ENCODE measurements around the gene COL18A1.
A peak's percentile ranks its signal among the peaks of the same experiment; 100 is the strongest.
"Not testable (repeated sequence)": the region's sequence is repeated elsewhere in the genome, so short reads cannot be mapped to it uniquely, and the experiment has no call there.

Gene COL18A1

DNA sequence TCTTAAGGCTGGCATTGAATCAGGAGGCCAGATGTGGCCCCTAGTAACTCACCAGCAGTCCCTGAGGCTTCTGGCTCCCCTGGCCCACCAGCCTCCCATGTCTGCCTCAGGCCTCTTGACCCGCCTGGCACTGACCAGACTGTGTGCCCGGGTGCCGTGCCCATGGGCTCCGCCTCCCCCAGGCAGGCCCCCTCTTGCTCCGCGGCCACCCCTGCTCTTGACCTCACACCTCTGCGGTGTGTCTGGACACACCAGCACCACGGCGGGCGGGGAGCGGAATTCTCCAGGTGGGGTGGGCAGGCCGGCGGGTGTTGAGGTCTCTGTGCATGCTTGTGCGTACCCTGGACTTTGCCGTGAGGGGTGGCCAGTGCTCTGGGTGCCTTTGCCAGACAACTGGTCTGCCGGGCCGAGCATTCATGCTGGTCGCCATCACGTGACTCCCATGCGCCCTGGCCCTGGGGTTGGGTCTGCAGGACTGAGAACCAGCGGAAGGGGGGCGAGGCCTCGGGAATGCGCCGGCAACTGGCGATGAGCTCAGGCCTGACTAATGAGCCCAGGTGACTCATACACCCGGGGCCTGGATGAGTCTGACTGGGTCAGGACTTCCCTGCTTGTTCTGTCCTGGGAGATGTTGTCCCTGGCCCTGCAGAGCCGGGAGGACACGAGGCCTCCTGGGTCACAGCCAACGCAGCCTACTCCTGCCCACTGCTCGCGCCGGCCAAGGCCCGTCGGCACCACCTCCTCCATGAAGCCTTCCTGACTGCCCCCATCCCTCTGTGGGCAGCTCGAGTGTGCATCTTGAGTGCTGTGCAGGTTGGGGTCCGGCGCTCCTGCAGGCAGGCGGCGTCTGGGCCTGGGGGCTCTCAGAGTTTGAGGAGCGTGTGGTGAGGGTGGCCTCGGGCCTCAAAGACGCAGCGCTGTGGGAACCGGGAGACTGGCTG lies 22.6 kb downstream of the COL18A1 start:
- peak; percentile 53 for DNase-seq (ENCODE audit: low spot score)

DNA sequence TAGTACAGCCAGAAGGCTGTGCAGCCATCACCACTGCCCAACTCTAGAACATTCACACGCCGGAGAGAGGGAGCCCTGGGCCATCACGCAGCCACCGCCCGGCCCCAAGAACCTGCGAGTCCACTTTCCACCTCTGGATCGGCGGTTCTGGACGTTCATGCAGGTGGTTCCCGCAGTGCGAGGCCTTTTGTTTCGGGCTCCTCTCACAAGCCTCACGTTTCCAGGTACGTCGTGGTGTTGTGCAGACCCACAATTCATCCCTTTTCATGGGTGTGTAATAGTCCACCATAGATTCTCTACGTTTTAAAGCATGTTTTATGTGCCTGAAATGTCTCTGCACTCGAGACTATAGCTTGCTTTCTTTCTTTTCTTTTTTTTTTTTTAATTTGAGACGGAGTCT lies 23.6 kb downstream of the COL18A1 start:
- no peak for DNase-seq (ENCODE audit: low spot score)

DNA sequence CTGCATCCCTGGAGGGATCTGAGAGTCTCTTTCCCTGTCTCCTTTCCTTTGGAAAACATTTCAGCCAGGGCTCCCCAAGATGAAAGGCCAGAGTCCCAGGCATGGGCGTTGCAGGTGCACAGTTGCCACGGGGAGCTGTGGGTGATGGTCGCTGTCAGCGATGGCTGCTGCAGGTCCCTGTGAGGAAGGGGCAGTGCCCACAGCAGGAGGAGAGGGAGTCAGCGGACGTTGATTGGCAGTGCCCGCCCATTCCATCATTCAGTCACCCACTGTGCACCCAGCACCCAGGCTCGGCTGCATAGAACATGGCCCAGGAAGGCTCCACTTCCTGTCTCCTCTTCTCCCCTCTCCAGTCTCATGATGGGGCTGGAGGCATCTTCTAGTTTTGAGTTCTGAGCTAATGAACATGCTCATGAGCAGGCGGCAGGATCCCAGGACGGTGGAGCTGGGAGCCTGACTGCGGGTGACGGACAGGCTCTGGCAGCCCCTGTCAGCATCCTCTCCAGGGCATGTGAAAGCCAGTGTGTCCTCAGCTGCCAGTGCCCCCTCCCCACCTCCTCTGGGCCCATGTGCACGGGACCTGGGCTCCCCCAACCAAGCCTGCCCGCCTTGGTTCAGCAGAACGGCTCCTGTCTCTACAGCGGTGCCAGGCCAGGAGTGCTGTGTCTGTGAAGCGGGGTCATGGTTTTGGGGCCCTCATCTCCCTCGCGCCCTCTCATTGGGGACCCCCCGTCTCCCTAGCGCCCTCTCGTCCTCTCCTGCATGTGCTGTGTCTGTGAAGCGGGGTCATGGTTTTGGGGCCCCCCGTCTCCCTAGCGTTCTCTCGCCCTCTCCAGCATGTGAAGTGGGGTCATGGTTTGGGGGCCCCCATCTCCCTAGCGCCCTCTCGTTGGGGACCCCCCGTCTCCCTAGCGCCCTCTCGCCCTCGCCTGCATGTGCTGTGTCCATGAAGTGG lies 24.5 kb downstream of the COL18A1 start:
- DNase-seq (ENCODE audit: low spot score) = no peak

DNA sequence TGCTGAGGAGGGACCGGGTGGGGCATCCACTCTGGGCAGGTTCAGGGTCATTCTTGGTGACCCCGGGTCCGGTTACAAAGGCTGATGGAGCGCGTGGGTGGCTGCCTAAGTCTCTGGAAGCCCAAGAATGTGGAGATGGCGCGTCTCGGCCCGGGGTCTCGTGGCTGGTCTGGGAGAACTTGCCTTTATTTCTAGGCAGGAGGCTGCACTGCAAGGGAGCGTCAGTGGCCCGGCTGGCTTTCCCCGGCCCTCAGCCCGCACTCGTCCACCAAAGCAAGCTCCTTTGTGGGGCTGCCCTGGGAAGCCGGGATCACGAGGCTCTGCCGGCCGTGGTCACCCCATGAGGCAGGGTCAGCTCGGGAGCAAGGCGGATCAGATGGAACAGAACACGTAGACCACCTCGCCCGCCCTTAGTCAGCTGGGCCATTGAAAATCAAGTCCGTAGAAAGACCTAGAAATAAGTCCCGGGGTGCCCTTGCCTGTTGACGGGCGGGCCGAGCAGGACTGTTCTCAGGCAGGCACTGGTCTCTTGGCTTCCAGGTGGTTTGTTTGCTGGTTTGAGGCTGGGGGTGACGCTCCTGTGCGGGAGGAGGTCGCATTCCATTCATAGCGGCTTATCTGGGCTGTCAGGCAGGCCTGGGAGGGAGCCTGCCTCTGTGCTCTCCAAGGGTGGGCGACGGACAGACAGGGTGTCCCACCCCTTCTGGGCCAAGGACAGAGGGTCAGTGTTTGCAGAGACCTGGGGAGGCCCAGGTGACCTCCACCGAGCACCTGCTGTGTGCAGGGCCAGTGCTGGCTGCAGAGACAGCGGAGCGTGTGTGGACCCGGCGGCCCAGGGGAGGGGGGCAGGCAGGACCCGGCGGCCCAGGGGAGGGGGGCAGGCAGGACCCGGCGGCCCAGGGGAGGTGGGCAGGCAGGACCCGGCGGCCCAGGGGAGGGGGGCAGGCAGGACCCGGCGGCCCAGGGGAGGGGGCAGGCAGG lies 25.8 kb downstream of the COL18A1 start:
- DNase-seq (ENCODE audit: low spot score) = peak; percentile 58

DNA sequence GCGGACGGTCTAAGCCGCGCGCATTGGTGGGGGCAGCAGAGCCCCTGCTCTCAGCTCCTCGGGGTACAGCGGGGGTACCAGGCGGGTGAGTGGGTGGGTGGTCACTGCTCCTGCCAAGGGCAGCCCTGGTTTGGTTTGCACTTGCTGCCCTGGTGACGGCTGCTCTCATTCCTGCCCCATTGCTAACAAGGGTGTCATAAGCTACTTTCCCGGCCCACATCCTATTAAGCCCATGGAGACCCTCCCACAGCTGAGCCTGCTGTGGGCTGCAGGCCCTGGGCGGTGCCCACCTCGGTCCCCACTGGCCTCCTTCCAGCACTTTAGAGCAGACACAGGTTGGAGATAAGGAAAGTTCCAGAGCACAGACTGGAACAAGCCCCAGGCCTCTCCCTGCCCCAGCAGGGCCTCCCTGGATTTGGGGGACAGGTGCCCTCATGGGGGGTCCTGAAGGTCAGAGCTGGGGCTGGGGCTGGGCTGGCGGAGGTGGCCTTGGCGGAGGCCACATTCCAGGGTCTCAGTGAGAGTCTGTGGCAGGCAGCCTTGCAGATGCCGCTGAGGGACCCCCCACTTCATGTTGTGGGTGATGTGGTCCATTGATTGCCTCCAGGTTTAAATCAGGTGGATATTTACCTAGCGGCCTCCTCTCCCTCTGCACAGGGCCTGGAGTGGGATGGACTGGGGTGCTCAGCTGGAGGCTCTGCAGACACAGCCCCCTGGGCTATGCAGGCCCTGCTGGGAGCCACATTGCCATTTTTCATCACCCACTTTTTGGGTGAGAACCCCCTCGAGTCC lies 27.0 kb downstream of the COL18A1 start:
- no peak for DNase-seq (ENCODE audit: low spot score)

DNA sequence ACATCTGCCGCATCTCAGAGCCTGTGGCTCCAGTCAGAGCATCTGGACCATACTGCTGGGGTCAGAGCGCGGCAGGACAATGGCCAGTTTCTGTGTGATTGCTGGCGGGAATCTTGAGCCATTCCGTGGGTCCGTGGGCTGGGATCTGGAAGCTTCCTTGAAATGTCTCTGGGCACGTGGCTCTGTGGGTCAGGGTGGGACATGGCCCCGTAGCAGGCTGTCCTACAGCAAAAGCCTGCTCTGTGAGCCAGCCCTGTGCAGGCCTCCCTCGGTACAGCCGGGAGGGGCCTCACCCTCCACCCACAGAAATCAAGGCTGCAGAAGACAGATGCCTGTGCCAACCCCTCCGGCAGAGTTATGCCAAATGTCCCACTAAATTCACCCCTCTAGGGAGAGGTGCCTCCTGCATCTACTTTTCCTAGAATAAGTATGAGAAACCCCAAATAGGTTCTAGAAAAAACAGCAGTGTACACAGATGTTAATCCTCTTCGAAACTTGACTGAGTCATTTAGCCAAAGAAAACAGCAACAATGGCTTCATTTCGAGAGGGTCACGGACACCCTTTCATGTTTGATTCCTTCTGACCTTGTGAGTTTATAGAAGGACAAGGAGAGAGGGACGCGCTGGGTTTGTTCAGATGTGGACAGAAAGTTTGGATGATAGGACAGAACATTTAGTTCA lies 27.8 kb downstream of the COL18A1 start:
- no peak for DNase-seq (ENCODE audit: low spot score)

DNA sequence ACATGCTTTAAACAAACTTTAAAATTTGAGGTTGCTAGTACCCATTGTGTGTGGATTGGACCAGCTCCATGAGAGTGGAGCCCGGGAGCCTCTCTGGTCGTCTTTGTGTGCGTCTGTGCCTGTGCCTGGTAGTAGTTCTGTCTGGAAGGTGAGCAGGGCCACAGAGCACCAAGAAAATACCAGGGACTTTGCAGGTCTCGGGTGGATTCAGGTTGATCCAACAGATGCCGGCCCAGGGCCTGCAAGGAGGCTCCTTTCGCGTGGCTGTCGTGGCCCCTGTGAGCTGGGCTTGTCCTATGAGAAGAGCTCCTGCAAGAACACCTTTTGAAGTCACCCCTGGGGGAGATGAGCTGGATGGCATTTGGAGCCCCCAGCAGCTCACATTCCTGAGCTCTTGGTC lies 28.3 kb downstream of the COL18A1 start:
- no peak for DNase-seq (ENCODE audit: low spot score)

DNA sequence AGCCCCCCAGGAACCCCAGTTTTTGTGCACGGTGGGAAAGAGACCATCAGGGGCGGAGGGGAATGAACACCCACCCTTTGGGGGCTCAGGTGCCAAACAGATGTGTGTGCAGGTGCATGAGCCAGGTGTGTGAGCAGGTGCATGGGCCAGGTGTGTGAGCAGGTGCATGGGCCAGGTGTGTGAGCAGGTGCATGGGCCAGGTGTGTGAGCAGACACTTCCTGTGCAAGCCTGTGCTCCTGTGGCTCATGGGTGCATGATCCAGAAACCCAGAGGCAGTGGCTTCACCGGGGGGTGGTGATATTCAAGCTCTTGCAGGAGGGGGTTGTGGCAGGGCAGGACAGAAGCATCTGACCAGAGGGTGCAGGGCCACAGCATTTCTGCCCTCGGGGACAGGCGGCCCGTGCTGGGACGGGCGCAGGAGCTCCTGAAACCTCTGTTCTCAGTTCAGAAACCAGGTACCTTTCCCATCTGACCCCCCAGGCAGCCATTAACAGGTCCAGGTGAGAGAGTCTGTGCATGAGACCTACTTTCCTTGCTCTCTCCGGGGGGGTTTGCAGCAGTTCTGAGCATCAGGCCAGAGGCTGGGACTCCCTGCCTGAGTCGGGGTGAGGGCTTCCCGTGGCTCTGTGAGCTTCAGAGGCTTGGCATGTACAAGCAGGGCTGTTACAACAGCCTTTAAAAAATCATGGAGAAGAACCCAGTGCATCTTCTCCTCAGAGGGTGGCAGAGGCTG lies 29.1 kb downstream of the COL18A1 start:
- DNase-seq (ENCODE audit: low spot score) = no peak

DNA sequence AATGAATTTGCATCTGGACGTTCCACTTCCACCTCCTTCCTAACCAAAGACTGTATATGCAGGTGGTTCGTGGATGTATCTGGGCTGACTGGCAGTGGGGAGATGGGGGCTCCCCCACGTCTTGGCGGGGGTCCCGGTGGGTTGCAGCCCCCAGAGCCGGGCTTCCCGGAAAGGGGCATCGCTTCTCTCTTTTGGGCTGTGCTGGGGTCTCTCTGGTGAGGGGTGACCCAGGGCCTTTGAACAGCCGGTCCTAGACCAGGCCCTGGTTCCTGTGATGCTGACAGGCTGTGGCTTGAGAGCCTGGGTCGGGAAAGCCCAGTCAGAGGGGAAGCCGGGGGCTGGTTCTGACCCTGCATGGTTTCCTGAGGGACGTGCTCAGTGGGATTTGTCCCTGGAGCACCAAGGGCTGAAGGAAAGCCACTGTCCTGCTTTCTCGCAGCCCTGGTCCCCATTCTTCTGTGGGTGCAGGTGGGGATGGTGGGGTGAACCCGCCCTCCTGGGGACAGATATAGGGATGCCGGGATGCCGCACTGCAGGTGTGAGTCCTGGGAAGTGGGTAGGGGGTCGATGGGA lies 29.8 kb downstream of the COL18A1 start:
- DNase-seq (ENCODE audit: low spot score) = no peak

DNA sequence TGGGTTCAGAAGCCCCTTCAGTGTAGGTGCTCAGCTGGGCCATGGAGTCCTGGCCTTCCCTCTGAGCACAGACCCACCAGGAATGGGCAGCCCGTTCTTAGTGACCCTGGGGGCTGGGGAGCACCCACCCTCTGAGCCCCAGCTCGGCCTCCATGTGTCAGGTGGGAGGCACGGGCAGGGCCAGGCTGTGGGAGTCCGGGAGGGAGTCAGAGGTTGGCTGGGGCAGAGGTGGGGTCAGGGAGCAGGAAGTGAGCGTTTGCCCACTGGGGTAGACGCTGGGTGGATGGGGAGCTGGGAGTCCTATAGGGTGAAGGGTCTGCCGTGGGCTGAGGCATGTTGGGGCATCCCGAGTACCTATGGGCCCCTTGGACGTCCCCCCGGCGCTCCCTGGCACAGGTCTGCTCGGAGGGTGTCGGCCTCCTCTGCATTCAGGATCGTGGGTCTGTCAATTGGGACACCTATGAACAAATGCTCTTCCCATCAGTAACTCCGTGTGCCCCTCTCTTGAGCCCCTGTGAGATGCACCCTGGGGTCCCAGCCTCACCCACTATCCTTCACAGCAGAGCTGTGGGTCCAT lies 30.5 kb downstream of the COL18A1 start:
- DNase-seq (ENCODE audit: low spot score) = no peak

DNA sequence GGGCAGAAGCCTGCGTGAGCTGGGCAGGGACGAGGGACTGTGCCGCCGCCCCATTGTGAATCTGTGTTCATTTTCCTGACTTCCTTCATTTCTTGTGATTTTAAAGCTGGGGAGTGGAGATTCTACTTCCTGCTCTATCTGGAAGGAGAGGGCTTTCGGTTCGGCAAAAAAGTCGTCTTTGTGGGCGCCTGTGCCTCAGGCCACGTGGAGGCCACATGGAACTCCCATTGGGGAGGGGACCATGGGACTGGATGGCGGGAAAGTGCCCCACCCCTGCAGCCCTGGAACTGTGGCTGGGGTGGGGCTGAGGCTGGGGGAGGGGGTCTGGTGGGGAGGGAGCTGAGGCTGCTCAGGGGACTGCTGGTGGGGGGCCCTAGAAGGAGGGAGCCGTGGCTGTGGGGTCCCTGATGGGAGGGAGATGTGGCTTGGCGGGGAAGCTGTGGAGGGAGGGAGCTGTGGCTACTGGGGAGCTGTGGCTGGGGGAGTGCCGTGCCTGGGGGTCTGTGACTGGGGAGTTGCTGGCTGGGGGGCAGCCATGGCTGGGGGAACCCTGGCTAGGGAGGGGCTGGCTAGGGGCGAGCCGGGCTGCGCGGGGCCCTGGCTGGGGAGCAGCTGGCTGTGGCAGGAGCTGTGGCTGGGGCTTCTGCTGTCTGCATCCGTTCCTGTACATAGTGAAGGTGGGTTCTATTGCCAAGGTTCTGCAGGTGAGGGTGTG lies 31.5 kb downstream of the COL18A1 start:
- no peak for DNase-seq (ENCODE audit: low spot score)

DNA sequence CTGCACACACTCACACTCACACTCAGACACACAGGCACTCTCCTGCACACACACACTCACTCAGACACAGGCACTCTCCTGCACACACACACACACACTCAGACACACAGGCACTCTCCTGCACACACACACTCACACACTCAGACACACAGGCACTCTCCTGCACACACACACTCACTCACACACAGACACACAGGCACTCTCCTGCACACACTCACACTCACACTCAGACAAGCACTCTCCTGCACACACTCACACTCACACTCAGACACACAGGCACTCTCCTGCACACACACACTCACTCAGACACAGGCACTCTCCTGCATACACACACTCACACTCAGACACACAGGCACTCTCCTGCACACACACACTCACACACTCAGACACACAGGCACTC lies 32.9 kb downstream of the COL18A1 start:
- DNase-seq (ENCODE audit: low spot score) = not testable (repeated sequence)

DNA sequence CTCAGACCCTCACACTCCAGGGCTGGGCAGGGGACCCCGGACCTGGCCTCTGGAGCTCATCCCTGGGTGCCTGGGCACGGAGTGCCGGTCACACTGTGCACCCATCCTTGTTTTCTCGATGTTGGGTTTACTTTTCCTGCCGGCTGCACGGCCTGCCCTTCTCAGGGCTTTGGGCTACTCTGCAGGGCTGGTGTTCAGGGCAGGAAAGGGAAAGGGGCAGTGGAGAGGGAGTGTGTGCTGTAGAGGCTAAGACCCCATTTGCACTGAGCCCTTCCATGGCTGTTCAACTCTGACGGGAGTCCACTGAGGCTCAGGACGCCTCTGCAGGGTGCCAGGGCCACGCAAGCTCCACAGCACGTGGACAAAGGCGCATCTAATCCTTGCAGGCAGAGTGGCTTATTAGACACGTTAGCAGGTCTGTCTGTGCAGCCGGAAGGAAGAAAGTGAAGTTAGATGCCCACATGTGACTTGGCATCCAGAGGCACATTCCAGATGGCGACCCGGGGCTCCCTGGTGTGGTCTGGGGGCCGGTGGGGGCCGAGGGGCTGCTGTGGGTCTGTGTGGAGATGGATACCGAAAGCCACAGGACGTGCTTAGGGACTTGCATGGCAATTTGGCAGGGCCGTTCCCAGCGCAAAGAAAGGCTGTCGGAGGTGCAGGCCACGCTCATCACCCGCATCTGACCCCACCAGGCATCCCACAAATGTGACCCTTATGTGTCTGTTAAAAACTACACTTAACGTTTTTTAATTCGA lies 33.6 kb downstream of the COL18A1 start:
- no peak for DNase-seq (ENCODE audit: low spot score)

DNA sequence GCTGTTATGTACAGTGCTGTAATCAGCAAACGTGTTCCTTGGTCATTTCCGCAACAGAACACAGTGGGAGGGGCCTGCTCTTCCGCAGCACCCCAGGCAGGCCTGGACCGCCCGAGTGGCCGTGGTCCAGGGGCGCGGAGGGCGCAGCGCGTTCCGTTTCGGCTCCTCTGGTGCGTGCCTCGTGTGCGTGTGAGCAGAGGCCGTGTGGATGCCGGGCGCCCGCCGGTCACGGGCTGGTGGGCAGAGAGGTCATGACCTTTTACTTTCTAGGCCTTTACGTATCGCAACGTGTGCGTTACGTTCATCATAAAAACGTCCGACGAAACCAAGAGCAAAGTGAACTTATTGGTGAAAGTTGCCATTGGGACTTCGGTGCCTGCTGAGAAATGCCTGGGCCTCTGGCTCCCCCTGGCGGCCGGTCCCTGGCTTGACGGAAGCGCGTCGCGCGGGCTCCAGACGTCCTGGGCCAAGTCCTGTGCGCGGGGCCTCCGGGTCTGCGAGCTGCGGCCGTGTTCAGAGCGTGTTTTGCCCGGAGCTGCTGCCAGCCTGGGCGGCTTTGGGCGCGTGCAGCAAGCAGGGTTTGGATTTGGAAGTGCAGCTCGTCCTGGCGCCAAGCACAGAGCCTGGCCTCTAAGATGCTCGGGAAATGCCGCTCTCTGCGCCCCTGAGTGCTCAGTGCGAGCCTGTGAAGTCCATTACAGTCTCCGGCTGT lies 34.4 kb downstream of the COL18A1 start:
- peak; percentile 93 for DNase-seq (ENCODE audit: low spot score)

DNA sequence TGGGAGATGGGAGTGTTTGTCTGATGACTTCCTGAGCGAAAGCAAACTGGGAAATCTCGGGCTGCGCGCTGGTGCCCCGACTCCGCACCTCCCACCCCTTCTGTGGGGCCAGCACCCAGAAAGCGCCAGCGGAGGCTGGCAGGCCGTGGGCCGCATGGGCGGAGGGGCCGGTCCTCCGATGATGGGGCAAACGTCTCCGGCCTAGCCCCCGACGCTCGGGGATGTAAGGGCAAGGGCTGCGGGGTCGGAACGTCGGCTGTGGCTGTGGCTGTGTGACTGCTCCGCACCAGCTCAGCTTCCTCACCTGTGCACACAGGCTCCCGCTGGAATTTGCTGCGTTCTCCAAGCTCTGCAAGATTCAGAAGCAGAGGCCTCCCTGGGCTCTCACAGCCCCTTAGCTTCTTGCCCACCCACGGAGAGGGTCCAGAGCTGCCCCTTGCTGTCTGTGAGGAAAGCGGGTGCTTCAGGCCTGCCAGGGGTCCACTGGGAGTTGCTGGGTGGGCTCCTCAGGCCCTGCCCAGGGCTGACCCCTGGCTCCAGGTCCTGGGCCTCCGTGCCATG lies 35.0 kb downstream of the COL18A1 start:
- no peak for DNase-seq (ENCODE audit: low spot score)

DNA sequence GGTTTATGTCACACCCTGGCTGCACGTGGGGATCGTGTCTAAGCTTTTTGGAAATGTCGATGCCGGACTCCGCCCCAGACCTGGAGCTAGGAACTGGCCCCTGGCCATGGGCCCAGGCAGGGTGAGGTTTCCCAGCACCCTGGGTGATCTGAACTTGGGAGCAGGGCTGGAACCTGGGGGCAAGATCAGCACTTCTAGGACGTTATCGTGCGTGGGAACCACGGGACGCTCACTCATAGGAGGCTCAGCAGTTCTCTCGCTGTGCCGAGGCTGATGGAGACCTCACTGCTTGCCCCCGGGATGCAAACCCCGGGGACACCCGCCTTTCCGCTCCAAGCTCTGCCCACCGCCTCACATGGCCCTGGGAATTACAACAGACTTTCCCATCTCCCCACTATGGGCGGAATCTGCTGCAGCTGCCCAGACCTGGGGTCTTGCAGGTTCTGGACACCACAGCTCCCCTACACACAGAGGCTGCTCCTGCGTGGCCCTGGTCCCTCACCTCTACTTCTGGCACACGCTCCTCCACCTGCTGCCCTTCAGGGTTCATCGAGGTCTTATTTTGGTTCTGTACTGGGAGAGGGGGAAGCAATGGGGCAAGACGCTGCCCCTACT lies 35.9 kb downstream of the COL18A1 start:
- no peak for DNase-seq (ENCODE audit: low spot score)
